GM12878 (cell line): ENCODE data around the gene NCS1. TPM values are rescaled to one million over a fixed set of nuclear protein-coding genes. Genes with fewer than 3 reads are reported as not detected.

ENCODE experiments used
- ATAC-seq: fragments of 200-7000 bp; cut with Tn5 transposase; 3 replicates; pipeline ENCODE4 v1.9.1; 2020; ENCODE audit warnings: mild to moderate bottlenecking, moderate library complexity
- BruUV-seq: library from RNA; stranded (reverse); fragments of 400-500 nt; replicated peaks from 2 replicates; lab custom pipeline; 2021; lab: Mats Ljungman, UMichigan
- CTCF ChIA-PET: fragments of 300-600 bp; sonication (Branson Sonifier 250); formaldehyde crosslinking; extraction: SDS; loops from one replicate; lab custom pipeline; 2021; ENCODE audit warnings: inconsistent platforms; lab: Yijun Ruan, JAX
- POLR2A ChIA-PET: fragments of 350-600 bp; formaldehyde crosslinking; extraction: SDS; loops from one replicate; lab custom pipeline; 2021; ENCODE audit warnings: inconsistent platforms; lab: Charles Lee
- RAD21 ChIA-PET: fragments of 300-600 bp; sonication (Branson Sonifier 250); formaldehyde crosslinking; loops from one replicate; lab custom pipeline; 2023; ENCODE audit warnings: antibody characterized with exemption; ENCODE audit not compliant: unreplicated experiment; lab: Charles Lee
- SMC1A ChIA-PET: fragments of 300-600 bp; sonication (Branson Sonifier 250); formaldehyde crosslinking; loops from one replicate; lab custom pipeline; 2023; ENCODE audit not compliant: unreplicated experiment, uncharacterized antibody; lab: Charles Lee
- DNase-seq: peaks from one replicate; pipeline ENCODE4 v3.0.0-alpha.2; 2011; ENCODE audit warnings: low read depth, low spot score
- FAIRE-seq: peaks from 3 replicates; lab custom pipeline; 2011; peaks lifted over from hg19 to GRCh38; lab: Jason Lieb, UNC
- H2AFZ ChIP-seq: 2 replicates; pipeline ENCODE4 v1.6.0; 2011; ENCODE audit warnings: low read depth, low read length, control low read depth; ENCODE audit not compliant: control insufficient read depth
- H3K27ac ChIP-seq: 2 replicates; pipeline ENCODE4 v1.5.1; 2011; ENCODE audit warnings: control low read depth; ENCODE audit not compliant: control insufficient read depth, insufficient read depth
- H3K27me3 ChIP-seq, 2 experiments: replicated peaks in 1 of 2; 2 replicates each; pipeline versions ENCODE4 v1.6.0 to v1.6.1; 2011; ENCODE audit warnings: low read length in 1 of 2; ENCODE audit not compliant: control insufficient read depth in 2 of 2, insufficient read depth in 2 of 2
- H3K36me3 ChIP-seq, 2 experiments: 2 replicates each; pipeline ENCODE4 v1.5.1; 2011; ENCODE audit warnings: low read length in 1 of 2; ENCODE audit not compliant: control insufficient read depth in 2 of 2, insufficient read depth in 2 of 2
- H3K4me1 ChIP-seq: 2 replicates; pipeline ENCODE4 v1.6.1; 2011; ENCODE audit warnings: mild to moderate bottlenecking, low read length, moderate library complexity, mixed read lengths; ENCODE audit not compliant: control insufficient read depth, insufficient read depth
- H3K4me2 ChIP-seq: 2 replicates; pipeline ENCODE4 v1.6.0; 2011; ENCODE audit warnings: control low read depth; ENCODE audit not compliant: control insufficient read depth, insufficient read depth
- H3K4me3 ChIP-seq: fragments of 200-600 bp; sonication (generic); 2 replicates; pipeline ENCODE4 v1.5.1; 2016
- H3K79me2 ChIP-seq: 2 replicates; pipeline ENCODE4 v1.6.0; 2011; ENCODE audit warnings: low read length; ENCODE audit not compliant: control insufficient read depth, insufficient read depth
- H3K9ac ChIP-seq: 2 replicates; pipeline ENCODE4 v1.8.0; 2011; ENCODE audit warnings: low read length, control low read depth, mixed read lengths; ENCODE audit not compliant: control insufficient read depth, insufficient read depth
- H3K9me3 ChIP-seq: replicated peaks from 3 replicates; pipeline ENCODE4 v1.5.1; 2011; ENCODE audit warnings: mild to moderate bottlenecking, low read length; ENCODE audit not compliant: control insufficient read depth, insufficient read depth
- H4K20me1 ChIP-seq: 2 replicates; pipeline ENCODE4 v1.6.0; 2011; ENCODE audit not compliant: control insufficient read depth, insufficient read depth
- GABPA ChIP-seq: IDR thresholded peaks from 2 replicates; pipeline ENCODE4 v1.6.1; 2014; ENCODE audit warnings: antibody characterized with exemption, low read depth, mild to moderate bottlenecking, inconsistent platforms
- HDGF ChIP-seq: fragments of 450-650 bp; IDR thresholded peaks from 2 replicates; pipeline ENCODE4 v1.6.1; 2016; ENCODE audit warnings: antibody characterized with exemption
- MEF2A ChIP-seq: IDR thresholded peaks from 2 replicates; pipeline ENCODE4 v1.6.1; 2011; ENCODE audit warnings: low read depth, mild to moderate bottlenecking, low read length, moderate library complexity; ENCODE audit not compliant: insufficient read depth
- REST ChIP-seq: IDR thresholded peaks from 2 replicates; pipeline ENCODE4 v1.6.1; 2012; ENCODE audit warnings: mild to moderate bottlenecking, low read depth, low read length
- USF2 ChIP-seq: IDR thresholded peaks from 2 replicates; pipeline ENCODE4 v1.6.1; 2011; ENCODE audit warnings: low read depth, low read length, improper control_type of control experiment, borderline replicate concordance
- WRNIP1 ChIP-seq: IDR thresholded peaks from 2 replicates; pipeline ENCODE4 v1.6.1; 2011; ENCODE audit warnings: low read depth, low read length, improper control_type of control experiment, borderline replicate concordance
- WGBS: methylation state at CpG from one replicate; pipeline ENCODE4 v1.1.6; 2016; ENCODE audit warnings: low lambda C conversion rate; ENCODE audit not compliant: insufficient replicate concordance, insufficient coverage; ENCODE audit errors: missing lambda C conversion rate; 5-methylcytosine and 5-hydroxymethylcytosine counted together
- in situ Hi-C: fragments of 300-500 bp; cut with MboI; formaldehyde crosslinking; loops from 9 replicates; pipeline ENCODE4 v1.14.3; 2018; ENCODE audit warnings: mixed read lengths
- intact Hi-C: fragments of 100-400 bp; cut with micrococcal nuclease; formaldehyde crosslinking; loops from one replicate; pipeline ENCODE4 v1.14.2; 2022; ENCODE audit not compliant: unreplicated experiment
- polyA plus RNA-seq, 11 experiments: library from polyadenylated mRNA; depleted of rRNA in 4 of 11; unstranded in 6 of 11; stranded (reverse) in 5 of 11; fragments of >200 nt; fragmentation: Nextera tagmentation in 4 of 11; fragmentation: Illumina TruSeq in 1 of 11; extraction: Ambion mirVana in 4 of 11; extraction: Trizol in 1 of 11; gene quantifications; 1 replicate in 1 of 11; 2 replicates in 10 of 11; pipeline versions ENCODE4 v1.2.1 to v1.2.3, GENCODE V29; 2011 to 2016; ENCODE audit warnings: inconsistent platforms in 2 of 11, missing spikeins in 2 of 11, low read depth in 1 of 11
- total RNA-seq, 4 experiments: library from RNA; depleted of rRNA in 3 of 4; stranded (reverse); fragments of >200 nt in 3 of 4; fragmentation: Illumina TruSeq in 1 of 4; extraction: Trizol in 1 of 4; gene quantifications; 2 replicates each; pipeline versions ENCODE4 v1.2.1 to v1.2.3, GENCODE V29; 2013 to 2021

Gene NCS1
- total and polyA plus RNA-seq, 10 of the 15 experiments (the other 5 are each of a cell fraction or from before 2014, with no cell fraction given) = 0.04 to 0.22 (median 0.06) TPM; not detected in 4

GRCh38 chr9:130144703-130145102, 27.5 kb upstream of the NCS1 start (continued):
- TF ChIP-seq USF2 = no peak

GRCh38 chr9:130145658-130146057, 26.5 kb upstream of the NCS1 start:
- no peaks in the 10 kb centered on the region for H3K36me3 ChIP-seq
- H4K20me1 ChIP-seq = no peaks in the 10 kb centered on the region; the same call in 1 of the 2 replicates
- ChIA-PET POLR2A (interaction anchor here (0.6 kb wide), 1 partner anchor 28 kb away, joined by 3 read pairs; no protein-coding TSS in a partner anchor), RAD21 (interaction anchor here (0.7 kb wide), 1 partner anchor 37 kb away, joined by 3 read pairs; no protein-coding TSS in a partner anchor), SMC1A (interaction anchor here (0.6 to 1.2 kb wide), 3 partner anchors 17 to 73 kb away, joined by 3 read pairs; no protein-coding TSS in a partner anchor), CTCF (interaction anchor here (0.7 to 1.0 kb wide), 2 partner anchors 16 to 365 kb away, joined by 3 read pairs; no protein-coding TSS in a partner anchor)
- H3K4me3 ChIP-seq = no peak overlapping the region
- no peaks in the 10 kb centered on the region for H3K4me1 ChIP-seq
- no peak overlapping the region for H2AFZ ChIP-seq
- H3K4me2 ChIP-seq = no peak overlapping the region
- no peaks in the 10 kb centered on the region for H3K27me3 ChIP-seq
- no peaks in the 10 kb centered on the region for H3K79me2 ChIP-seq
- no peak overlapping the region for H3K9ac ChIP-seq
- no peak for TF ChIP-seq HDGF
- H3K9me3 ChIP-seq = no peaks in the 10 kb centered on the region
- DNase-seq (no peak), FAIRE-seq (no peak), ATAC-seq (peak; percentile 52)
- in situ Hi-C loops (no loop called here), intact Hi-C loops (no loop called here)
- 0% methylated on average over 1 of the region's 1 CpG for WGBS
- H3K27ac ChIP-seq = no peak overlapping the region
- BruUV-seq = no TSS peak

- no peaks in the 10 kb centered on the region for H3K36me3 ChIP-seq
- DNase-seq = no peak
- H3K27me3 ChIP-seq = no peaks in the 10 kb centered on the region
- no peaks in the 10 kb centered on the region for H3K4me1 ChIP-seq
- no peak overlapping the region for H3K4me3 ChIP-seq
- POLR2A ChIA-PET = no interaction called here
- CTCF ChIA-PET = no interaction called here
- RAD21 ChIA-PET = no interaction called here
- in situ Hi-C loops = no loop called here
- WGBS = 8% methylated on average over 5 of the region's 5 CpGs
- no TSS peak for BruUV-seq
- H3K79me2 ChIP-seq = no peaks in the 10 kb centered on the region
- H3K9ac ChIP-seq = no peak overlapping the region
- H3K27ac ChIP-seq = no peak overlapping the region
- no peaks in the 10 kb centered on the region for H3K9me3 ChIP-seq
- H3K4me2 ChIP-seq = no peak overlapping the region
- SMC1A ChIA-PET = interaction anchor here (0.7 kb wide), 1 partner anchor 170 kb away, joined by 3 read pairs; no protein-coding TSS in a partner anchor
- no peak overlapping the region for H2AFZ ChIP-seq
- no peak for ATAC-seq
- no peak for FAIRE-seq
- no peaks in the 10 kb centered on the region; the same call in 1 of the 2 replicates for H4K20me1 ChIP-seq
- intact Hi-C loops = no loop called here
- TF ChIP-seq REST = no peak
- TF ChIP-seq WRNIP1 = no peak
- no peak for TF ChIP-seq MEF2A
- no peak for TF ChIP-seq GABPA
These were observed 25.0 kb upstream of the NCS1 start for GRCh38 chr9:130147198-130147597.
